GM19023 (cell line): ENCODE data around the gene GRK5.
"Not testable (repeated sequence)": the region's sequence is repeated elsewhere in the genome, so short reads cannot be mapped to it uniquely, and the experiment has no call there.

ENCODE experiments used
- ATAC-seq: cut with Tn5 transposase; IDR thresholded peaks from one replicate; pipeline ENCODE4 v1.9.1; 2021; ENCODE audit warnings: mild to moderate bottlenecking, moderate library complexity; ENCODE audit not compliant: unreplicated experiment

Gene GRK5

DNA sequence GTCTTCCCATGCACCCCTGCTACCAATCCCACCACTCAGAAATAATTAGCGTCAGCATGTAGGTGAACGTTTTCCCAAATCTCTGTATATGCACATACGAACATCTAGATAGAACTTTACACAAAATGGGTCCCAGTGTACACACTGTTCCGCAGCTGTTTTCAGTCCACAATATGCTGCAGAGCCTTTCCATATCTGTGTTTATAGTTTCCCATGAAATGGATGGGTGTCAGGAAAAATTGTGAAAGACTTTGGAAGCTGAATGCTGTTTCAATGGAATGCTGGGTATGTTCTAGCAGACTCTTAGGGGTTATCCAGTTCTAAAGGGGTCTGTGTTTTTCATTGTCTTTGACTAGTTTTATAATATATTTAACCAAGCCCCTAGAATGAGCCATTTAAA lies 13.8 kb downstream of the GRK5 start:
- ATAC-seq = no peak

DNA sequence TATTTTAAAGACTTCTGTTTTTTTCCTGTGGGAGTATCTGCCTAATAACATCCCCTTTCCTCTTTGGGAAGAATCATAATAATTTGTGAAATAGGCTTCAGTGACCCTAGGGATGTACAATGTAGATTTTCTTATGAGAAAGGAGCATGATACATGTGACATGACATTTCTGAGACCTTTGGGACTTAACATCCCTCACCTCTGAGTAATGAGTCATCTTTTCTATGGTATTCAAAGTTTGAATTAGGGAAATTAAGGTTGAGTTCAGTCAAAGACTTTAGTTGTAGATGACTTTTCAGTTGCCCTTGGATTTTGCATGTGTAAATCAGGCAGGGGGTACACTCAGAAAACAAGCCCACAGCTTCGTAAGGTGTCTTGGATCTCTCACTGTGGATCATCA lies 14.3 kb downstream of the GRK5 start:
- ATAC-seq = no peak

DNA sequence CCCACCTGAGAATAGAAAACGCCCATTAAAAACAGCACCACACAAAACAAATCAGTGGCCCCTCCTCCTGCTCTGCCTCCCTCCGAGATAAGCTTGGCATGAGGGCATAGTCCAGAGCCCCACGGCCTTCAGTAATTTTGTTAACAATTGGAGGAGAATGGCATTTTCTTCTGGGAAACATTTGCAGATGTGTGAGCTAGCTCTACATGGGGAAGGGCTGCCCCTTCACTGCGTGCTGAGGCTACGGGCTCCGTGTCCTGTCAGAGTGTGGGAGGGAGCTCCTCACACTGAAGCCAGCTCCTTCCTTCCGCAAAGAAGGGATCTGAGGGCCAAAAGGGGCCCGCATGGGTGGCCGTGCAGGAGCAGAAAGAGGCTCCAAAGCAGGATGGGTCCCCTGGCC lies 15.2 kb downstream of the GRK5 start:
- no peak for ATAC-seq

DNA sequence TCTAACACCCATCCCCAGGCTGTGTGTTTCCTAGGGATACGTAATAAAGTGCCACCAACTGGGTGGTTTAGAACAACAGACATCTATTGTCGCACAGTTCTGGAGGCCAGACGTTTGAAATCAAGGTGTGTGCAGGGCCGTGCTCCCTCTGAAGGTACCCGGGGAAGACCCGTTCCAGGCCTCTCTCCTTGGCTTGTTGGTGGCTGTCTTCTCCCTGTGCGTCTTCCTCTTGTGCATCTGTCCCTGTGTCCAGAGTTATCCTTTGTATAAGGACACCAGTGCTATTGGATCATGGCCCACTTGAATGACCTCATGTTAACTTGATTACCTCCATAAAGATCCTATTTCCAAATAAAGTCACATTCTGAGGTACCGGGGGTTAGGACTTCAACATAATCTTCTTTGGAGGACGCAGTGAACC lies 15.6 kb downstream of the GRK5 start:
- no peak for ATAC-seq

DNA sequence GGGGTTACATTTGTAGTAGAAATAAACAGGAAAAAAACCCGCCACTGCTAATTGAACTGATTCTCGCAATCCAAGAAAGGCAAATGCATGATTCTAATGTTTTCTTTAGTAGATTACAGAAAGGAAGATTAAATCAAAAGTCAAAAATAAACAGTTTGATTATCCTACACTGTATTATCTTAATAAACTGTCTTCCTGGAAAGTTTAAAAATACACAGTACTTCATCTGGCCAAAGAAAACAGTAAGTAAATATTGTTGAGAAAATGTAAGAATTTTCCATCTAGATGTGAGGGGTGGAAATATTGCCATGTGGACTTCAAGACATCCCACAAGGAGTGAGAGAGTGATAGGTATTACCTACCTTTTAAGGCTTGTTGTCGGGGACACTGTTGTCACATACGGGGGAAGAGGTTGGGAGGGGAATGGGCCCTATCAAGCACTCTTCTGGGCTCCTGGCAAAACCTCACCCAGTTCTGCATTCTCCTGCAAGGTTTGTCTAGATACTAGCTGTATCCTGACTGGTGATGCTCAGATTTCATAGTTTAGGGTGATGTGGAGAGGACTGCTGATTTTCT lies 17.8 kb downstream of the GRK5 start:
- ATAC-seq = no peak

DNA sequence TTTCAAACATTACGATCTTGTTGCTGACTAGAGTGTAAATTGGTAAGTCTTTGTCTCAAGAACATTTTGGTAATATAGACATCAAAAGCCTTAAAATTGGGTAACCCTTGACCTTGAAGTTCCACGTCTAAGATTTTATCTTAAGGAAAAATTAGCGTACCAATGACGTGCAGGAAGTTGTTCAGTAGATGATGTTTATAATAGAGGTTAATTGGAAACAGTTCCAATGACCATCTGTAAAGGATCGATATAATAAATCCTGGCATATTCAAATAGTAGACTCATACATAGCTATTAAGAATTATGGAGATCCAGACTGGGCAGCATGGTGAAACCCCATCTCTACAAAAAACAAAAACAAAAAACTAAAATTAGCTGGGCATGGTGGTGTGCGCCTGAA lies 20.5 kb downstream of the GRK5 start:
- no peak for ATAC-seq

DNA sequence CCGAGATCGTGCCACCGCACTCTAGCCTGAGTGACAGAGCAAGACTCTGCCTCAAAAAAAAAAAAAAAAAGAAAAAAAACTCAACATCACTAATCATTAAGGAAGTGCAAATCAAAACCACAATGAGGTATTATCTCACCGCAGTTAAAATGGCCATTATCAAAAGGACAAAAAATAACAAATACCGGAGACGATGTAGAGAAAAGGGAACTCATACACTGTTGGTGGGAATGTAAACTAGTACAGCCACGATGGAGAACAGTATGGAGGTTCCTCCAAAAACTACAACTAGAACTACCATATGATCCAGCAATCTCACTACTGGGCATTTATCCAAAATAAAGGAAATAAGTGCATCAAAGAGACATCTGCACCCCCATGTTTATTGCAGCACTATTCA lies 24.3 kb downstream of the GRK5 start:
- no peak for ATAC-seq

DNA sequence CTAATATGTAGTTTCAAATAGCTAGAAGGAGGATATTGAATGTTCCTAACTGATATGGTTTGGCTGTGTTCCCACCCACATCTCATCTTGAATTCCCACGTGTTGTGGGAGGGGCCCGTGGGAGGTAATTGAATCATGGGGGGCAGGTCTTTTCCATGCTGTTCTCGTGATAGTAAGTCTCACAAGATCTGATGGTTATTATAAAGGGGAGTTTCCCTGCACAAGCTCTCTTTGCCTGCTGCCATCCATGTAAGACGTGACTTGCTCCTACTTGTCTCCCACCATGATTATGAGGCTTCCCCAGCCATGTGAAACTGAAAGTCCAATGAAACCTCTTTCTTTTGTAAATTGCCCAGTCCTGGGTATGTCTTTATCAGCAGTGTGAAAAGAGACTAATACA lies 25.1 kb downstream of the GRK5 start:
- ATAC-seq = not testable (repeated sequence)

DNA sequence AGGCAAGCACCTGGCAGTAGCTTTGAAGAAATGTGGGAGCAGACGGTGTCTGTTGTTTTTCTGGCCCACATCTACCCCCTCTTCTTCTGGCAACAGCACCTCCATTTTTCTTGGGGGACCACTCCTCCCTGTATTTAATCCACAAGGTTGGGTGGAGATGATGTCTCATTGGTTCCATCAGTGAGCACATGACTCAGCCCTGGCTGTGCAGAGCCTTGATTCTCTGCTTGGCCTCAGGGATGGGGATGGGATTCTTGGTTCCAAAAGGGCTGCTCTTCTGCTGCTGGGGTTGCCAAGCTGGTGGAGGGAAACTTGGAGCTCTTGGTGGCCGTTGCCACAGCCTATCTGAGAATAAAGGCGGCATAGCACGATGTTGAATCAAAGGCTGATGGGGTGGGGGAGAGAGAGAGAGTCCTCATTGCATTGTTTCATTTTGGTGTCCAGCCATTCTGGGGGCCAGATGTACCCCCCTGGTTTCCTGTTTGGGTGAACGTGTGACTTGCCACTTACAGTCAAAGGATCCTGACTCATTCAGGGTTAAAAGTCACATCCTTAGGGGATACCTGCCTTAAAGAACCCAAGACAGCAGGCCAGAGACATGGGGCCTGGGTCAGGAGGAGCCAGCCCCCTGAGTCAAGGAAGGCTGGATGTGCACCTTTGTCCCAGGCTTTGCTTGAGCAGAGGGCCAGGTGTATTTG lies 25.9 kb downstream of the GRK5 start:
- no peak for ATAC-seq

DNA sequence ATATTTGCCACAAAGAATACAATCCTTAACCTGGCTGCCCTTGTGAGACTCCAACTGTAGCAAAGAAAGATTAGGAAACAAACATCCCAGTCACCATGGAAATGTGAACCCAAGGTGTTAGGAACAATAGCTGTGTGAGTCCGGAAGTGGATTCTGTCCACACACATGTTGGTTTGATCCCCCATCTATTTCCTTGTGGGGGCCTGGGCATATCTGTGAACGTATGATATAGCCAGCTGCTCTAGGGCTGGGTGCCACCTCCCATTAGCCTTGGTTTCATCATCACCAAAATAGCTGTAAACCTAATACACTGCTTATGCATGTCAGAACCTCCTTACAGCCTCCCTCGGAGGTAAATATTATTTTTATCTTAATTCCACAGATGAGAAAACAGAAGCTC lies 26.4 kb downstream of the GRK5 start:
- ATAC-seq = no peak

DNA sequence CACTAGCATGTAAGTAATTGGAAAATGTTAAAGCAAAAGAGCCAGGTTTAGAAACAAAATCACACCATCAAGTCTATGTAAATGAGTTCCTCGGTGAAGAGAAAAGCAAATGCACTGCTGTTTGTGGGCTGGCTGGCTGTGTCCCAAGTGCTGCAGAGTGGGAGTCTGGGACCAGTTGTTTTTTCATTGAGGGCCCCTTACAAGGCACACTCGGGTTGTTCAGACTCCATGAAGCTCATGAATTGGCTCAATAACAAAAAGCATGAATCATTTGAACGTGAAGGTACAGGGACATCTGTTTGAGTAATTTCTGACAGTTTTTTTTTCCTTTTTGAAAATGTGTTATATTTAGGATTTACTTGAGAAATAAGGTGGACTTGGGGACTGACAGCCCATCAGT lies 28.0 kb downstream of the GRK5 start:
- no peak for ATAC-seq

DNA sequence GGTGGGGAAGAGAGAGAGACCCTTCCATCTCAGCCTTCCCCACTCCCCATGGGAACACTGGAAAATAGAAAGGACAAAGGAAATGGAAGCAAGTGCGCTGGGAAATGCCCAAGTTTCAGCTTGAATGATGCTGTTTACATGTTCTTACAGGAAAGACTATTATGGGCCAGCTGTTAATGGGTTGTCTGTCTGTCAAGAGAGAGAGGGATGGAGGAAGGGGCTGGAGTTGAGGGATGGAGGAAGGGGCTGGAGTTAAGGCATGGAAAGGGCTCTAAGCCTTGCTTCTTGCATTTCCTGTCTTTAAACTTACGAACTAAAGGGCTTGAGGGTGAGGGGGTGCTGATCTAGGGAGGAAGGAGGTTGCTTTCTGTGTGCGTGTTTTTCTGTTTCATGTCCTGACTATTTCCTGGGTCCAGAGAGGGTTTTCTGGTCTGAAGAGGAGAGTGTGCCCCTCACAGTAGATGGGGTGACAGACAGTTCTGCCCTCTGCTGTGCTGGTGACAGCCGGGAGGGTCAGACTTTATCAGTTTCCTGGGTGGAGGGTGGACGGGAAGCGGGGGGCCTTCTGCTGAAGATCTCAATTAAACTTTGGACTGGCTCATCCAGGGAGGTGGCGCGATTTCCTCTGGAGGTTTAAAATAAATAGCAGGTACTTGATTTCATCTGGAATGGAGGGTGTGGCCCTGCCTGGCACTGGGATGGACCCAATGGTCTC lies 30.5 kb downstream of the GRK5 start:
- ATAC-seq = no peak

DNA sequence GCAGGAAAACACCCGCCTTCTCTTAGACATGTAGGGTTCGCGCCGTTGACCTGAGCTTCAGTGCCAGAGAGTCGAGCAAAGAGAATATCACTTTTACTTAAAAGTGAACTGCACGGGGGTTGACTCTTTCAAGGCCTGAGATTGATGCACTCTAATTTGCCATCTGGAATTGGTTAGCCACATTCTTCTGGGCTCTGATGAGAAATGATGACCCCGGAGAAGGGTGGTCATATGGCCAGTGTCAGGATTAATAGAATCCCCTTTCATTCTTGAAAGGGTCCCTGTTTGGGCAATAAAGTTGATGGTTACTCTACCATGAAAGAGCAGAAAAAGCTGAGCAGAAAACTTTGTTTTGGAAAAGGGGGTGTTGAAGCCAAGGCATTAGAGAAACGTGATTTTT lies 31.2 kb downstream of the GRK5 start:
- no peak for ATAC-seq

DNA sequence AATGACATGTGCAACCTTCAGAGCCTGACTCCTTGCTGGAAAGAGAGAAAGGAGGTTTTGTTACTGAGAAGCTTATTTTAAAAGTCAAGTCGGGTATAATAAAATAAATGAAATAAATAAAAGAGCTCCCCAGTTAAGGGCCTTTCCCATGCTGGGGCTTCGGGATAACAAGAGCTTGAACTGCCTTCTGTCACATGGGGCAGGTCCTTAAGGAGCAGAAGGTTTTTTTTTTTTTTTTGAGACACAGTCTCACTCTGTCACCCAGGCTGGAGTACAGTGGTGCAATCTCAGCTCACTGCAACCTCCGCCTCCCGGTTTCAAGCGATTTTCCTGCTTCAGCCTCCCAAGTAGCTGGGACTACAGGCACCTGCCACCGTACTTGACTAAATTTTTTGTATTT lies 31.6 kb downstream of the GRK5 start:
- not testable (repeated sequence) for ATAC-seq

DNA sequence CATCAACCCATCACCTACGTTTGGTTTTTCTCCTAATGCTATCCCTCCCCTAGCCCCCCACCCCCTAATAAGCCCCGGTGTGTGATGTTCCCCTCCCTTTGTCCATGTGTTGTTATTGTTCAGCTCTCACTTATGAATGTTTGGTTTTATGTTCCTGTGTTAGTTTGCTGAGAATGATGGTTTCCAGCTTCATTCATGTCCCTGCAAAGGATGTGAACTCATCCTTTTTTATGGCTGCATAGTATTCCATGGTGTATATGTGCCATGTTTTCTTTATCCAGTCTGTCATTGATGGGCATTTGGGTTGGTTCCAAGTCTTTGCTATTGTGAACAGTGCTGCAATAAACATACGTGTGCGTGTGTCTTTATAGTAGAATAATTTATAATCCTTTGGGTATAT lies 32.3 kb downstream of the GRK5 start:
- not testable (repeated sequence) for ATAC-seq

DNA sequence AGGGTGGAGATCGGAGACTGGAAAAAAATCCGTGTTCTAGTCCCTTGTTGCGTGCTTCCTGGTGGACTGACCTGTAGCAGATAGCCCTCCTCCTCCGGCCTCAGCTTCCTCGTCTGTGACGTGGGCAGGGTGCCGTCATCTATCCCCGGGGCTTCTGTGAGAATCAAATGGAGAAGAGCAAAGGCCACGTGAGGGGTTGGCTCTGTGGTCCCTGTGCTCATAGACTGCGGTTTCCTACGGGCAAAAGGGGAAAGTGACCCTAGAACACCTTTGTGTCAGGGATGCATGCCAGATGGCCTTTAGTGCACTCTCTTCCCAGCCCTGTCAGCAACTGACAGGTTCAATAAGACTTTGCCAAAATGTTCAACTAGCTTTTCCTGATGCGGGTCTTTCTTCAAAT lies 33.7 kb downstream of the GRK5 start:
- ATAC-seq = no peak

DNA sequence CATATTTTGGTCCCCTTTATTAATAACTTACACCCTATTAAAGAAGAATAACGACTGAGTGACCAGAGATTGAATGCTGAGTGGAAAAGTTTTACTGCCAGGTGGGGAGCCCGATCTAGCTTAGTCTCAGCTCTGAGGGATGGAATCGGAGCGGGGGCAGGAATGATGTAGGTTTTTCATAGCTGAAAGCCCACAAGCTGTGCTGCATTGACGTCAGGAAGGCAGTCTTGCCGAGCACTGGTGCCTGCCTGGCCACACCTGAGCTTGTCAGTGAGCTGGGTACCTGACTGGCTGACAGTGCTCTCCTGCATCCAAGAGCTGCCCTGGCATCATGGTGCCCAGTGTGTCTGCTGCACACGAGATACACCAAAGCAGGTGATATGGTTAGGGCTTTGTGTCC lies 34.8 kb downstream of the GRK5 start:
- ATAC-seq = no peak

DNA sequence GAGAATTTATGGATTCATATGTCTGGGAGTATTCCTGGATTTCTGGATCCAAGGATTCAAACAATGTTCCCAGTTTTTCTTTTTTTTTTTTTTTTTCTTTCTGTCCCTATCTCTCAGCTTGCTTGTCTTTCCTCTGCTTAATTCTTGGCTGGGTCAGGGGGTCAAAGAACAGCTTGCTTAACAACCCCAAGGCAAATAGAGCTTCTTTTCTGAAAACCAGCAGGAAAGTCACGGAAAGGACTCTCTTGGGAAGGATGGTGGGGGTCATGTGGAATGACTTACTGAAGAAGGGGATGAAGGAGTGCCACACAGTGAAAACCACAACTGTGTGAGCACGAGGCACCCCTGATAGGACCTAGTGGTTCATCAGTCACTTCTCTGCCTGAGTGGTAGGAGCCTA lies 36.1 kb downstream of the GRK5 start:
- no peak for ATAC-seq

DNA sequence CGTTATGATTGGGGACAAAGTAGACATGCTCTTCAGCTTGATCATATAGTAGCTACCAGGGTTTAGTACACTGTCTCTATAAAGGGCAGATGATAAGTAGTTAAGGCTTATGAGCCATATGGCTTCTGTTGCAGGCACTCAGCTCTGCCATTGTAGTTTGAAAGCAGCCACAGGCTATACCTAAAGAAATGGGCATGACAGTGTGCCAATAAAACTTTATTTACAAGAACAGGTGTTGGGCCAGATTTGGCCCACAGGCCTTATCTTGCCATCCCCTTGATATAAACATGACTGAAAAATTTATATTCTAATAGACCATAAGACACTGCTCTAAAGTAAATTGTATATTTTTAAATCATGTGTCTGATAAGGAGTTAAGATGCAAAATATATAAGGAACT lies 36.6 kb downstream of the GRK5 start:
- no peak for ATAC-seq

DNA sequence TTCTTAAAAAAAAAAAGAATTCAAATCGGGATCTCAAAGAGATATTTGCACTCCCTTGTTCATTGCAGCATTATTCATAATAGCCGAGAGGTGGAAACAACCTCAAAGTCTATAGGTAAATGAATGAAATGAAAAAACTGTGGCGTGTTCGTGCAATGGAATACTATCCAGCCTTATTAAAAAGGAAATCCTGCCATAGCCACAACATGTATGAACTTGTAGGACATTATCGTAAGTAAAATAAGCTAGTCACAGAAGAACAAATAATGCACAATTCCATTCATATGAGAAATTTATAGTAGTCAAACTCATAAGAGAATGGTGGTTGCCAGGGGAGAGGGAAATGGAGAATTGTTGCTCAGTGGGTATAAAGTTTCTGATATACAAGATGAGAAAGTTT lies 37.9 kb downstream of the GRK5 start:
- no peak for ATAC-seq

DNA sequence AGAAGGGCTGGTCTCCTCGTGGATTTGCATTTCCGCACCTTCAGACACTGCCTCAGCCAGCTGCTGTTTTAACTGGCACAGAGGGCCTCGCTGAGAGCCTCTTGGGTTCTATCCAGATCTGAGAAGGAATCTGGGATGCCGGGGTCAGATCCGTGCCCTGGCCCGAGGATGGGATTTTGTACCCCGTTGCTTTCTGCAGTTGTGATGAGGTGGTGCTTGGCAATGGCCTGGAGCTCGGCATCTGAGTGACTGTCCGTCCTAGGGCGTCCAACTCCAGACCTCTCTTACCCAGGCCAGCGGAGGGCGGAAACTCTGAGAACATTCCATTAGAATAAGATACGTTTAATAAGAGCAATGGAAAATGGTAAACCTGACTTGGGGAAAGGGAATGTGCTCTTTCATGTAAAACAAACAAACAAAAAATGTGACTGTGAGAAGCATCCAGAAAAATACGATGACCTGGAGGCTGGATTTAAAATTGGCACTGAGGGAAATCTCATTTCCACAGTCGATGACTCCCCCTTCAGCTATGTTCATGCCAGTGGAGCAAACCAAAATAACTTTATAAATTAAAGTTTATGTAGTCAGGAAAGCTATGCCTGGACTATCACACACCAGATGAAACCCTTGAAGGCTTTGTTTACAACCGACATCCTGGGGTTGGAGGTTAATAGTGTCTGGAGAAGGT lies 39.6 kb downstream of the GRK5 start:
- ATAC-seq = no peak

DNA sequence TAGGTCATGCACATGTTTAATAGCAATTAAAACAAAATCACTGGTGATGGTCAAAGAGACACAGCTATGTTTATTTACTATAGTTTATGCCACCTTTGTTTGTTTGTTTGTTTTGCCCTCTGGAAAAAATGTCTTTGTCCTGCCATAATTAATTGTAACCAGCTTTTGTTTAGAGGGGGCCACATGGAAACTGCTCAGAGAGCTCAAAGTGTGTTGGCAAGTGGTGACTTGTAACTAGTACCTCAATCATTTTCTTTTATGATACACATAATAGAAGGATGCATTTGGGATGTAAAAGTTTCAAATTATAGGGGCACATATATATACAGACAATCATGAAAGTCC lies 40.2 kb downstream of the GRK5 start:
- no peak for ATAC-seq
